Measurements from ENCODE around the gene GOLT1A.
"Not testable (repeated sequence)": the region's sequence is repeated elsewhere in the genome, so short reads cannot be mapped to it uniquely, and the experiment has no call there.

GOLT1A gene

DNA sequence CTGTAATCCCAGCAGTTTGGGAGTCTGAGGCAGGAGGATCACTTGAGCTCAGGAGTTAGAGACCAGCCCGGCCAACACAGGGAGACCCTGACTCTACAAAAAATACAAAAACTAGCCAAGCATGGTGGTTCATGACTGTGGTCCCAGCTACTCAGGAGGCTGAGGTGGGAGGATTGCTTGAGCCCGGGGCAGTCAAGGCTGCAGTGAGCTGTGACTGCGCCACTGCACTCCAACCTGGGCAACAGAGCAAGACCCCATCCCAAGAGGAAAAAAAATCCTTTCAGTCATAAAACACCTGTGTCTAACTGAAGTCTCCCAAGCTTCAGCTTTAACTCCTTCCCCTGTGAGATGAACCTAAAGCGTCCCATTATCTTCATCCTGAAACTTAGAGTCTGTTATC, 33.1 kb upstream of the GOLT1A start:
- no peak for DNase-seq

DNA sequence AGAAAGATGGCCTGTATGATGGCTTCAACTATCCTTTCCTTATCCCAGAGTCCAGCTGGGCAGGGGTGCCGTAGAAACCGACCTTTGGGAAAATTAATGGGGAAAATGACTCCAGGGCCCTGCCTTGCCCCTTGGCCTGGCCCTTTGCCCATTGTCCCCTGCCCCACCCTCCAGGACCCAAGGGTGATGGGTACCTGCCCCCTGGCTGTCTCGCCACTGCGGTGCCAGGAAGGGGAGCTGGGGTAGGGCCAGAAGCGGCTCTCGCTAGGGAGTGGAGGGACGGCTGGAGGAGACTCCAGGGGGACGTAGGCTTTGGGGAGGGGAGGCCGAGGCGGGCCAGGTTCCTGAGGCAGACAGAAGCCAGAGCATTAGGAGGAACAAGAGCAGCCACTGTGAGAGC, 29.1 kb upstream of the GOLT1A start:
- DNase-seq, result no peak

DNA sequence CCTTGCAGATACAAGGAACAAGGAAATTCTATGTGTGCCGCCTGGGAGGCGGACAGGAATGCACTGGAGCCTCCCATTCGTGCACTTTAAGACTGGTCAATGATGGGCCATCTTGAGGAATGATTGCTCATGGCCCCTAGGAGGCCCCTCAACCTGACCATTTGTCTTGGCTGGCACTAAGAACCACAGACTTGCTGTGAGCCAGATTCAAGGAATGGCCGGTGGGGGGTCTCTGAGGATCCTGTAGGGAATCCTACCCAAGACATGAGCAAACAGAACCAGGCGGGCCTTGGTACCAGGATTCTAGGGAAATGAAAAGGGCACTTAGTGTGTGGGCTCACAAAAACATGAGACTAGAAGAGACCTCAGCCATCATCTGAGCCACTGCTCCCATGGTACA, 28.1 kb upstream of the GOLT1A start:
- DNase-seq, result no peak

DNA sequence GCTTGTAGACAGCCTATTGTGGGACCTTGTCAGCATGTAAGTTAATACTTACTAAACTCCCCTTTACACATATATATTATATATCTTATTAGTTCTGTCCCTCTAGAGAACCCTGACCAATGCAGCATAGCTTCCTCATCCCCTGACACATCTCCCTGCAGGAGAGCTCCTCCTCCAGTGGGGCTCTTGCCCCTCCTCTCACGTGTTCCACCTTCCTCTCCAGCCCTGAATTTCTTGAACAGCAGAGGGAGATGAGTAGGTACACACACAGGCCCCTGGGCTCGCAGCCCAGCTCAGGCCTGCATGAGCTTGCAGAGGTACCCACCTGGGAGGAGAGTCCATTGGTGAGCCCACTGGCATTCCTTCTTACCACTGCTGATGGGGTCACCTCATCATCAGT, 27.3 kb upstream of the GOLT1A start:
- no peak for DNase-seq

DNA sequence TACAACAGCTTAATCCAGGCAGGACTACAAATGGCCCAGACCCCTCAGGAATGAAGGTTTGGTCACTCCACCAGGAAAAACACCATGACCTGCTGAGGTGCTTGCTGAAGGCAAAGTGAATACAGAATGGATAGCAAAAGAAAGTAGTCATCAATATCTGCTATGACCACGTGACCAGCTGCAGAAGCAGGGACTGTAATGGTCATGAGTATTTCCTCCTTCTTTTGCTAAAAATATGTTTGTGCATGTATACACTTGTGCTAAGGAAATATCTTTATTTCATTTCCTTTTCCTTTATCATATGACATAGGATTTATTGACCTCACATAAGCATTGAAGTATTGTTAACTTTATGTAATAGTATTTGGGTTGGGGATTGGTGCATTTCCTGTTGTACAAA, 26.4 kb upstream of the GOLT1A start:
- DNase-seq, result no peak

DNA sequence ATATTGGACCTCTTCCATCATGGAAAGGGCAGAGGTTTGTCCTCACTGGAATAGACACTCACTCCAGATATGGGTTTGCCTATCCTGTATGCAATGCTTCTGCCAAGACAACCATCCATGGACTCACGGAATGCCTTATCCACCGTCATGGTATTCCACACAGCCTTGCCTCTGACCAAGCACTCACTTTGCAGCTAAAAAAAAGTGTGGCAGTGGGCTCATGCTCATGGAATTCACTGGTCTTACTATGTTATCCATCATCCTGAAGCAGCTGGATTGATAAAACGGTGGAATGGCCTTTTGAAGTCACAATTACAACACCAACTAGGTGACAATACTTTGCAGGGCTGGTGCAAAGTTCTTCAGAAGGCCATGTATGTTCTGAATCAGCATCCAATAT, 25.6 kb upstream of the GOLT1A start:
- DNase-seq, result not testable (repeated sequence)

DNA sequence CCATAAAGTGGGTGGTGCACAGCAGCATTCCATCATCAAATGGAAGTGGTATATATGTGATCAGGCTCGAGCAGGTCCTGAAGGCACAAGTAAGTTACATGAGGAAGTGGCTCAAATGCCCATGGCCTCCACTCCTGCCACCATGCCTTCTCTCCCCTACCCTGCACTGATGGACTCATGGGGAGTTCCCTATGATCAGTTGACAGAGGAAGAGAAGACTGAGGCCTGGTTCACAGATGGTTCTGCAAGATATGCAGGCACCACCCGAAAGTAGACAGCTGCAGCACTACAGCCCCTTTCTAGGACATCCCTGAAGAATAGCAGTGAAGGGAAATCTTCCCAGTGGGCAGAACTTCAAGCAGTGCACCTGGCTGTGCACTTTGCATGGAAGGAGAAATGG, 24.7 kb upstream of the GOLT1A start:
- DNase-seq, result not testable (repeated sequence)

DNA sequence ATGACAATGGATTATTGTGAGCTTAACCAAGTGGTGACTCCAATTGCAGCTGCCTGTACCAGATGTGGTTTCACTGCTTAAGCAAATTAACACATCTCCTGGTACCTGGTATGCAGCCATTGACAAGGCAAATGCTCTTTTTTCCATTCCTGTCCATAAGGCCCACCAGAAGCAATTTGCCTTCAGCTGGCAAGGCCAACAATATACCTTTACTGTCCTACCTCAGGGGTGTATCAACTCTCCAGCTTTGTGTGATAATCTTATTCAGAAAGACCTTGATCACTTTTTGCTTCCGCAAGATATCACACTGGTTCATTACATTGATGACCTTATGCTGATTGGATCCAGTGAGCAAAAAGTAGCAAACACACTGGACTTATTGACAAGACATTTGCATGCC, 23.7 kb upstream of the GOLT1A start:
- DNase-seq, result not testable (repeated sequence)

DNA sequence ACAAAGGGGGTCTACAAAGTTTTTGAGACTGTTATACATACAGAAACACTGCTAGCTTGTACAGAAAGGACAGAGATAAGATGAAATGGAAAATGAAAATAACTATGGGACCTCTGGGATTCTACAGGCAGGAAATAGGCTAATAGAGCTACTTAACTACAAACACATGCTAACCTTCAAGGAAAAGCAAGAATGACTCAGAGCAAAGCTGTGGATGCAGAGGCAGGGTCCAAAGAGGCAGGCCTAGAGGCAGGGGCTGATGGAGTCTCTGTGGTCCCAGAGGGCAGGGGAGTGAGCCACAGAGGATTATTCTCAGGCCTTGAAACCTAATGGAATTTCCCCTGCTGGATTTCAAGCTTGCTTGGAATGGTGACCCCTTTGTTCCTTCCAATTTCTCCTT, 18.7 kb upstream of the GOLT1A start:
- no peak for DNase-seq

DNA sequence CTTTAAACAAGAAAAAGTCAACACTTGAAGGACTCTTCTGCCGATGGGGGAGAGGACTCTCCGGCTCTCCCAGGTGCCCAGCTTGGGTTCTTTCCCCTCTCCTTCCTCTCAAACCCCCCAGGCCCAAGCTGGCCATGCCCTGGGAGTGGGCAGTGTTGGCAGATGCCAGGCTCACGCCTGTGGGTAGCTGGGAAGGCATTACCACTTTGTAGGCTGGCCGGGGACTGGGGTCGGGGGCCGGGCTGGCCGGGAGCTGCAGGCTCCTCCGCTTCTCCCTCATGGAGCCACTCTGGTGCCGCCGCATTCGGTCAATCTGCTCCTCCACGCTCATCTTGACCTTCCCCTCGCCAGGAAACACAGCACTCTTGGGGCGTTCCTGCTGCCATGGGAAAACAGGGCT, 16.4 kb upstream of the GOLT1A start:
- DNase-seq, result no peak

DNA sequence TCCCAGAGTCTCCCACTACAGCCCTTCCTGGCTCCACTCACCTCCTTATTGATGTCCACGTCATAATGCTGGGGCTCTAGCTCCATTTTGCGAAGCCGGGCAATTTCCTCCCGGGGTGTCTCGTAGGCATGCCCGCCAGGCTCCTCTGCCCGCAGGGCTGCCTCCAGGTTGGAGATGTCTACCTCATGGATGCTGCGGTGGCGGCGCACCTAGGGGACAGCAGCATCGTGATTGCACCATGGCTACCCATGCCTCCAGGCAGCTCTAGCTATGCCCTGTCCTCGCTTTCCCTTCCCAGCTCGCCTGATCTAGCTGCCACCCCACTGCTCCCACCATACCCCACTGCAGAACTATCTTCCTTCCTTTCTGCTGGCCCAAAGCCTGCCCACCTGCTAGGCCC, 15.1 kb upstream of the GOLT1A start:
- DNase-seq, result no peak

DNA sequence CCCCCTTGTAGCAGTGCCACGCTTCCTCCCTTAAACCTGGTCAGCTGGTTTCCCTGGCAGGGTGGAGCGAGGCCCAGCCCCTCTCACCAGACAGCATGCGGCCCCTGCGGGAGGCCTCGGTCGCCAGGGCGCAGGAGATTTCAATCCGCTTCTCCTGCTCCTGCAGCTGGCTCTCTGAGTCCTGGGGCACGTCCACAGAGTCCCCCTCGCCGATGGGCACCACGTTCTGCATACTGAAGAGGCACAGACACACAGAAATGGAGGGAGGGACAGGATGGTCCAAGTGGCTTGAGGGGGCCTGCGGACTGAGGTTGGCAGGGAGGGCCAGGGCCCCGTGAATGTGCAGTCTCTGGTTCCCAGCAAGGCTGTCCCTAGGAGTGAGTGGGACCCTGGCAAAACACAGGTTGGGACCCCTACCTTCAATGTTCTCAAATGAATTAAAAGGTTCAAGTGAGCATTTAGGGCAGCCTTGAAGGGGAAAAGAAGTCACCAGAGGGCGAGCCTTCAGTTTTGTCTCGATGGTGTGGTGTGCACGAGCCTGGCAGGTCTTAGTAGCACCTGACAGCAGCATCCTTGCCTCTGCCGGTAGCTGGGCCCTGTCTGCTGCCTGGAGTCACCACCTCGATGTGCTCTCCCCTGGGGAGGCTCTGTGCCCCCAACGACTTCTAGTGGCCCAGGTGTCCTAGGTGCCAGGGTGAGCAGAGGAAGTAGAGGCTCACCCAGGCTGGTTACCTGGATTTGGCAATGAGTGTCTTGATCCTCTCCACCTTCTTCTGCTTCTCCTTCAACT, 14.4 kb upstream of the GOLT1A start:
- no peak for DNase-seq

DNA sequence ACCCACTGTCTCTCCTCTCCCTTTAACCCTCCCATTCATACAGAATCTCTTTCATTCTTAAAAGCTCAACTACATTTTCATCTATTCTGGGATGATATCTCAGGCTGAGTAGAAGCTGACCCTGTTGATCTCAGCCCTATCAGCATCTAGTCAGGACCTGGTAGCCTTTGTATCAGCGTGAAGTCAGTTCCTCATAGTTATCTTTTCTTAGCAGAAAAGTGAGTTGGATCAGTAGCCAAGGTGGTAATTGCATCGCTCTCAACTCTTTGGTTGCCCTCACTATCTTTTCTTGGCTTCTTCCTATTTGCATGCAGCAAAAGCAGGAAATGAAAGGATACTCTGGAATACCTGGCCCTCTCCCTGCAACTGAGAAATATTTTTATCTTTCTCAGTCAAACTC, 13.6 kb upstream of the GOLT1A start:
- no peak for DNase-seq

DNA sequence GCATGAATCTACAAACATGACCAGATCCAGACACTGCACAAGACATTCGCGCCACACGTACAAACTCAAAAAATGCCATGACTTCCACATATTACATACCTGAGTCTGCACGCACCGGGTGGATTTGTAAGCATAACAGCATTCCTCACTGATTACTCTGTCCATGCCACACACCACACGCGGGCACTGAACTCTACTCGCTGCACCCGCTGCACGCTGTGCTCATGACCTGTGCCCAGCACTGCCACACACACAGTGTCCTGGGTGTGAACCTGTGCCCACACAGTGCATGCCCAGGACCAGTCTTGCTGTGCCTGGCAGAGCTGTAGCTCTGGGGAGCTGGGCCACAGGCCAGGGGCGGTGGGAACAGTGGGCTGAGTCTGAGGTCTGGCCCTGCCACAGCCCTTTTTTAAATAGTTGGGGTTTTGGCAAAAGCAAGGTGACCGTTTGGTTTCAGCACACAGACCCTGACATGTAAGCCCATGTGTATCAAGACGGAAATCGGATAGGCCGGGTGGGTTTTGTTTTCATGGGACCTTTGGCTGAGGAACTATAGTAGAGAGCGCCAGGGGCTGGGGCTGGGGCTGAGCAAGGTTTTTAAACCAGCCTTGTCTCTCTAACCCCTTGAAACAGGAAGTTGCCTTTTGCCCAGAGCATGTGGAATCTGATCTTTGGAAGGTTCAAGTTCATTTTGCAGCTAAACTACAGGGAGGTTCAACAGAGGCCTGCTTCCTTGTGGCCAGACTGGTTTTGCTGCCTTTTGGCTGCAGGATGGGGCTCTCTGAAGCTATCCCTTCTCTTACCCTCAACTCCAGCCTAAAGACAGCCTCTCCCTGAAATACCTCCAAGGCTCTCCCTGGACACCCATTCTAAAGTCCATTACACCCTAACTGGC, 12.3 kb upstream of the GOLT1A start:
- no peak for DNase-seq

DNA sequence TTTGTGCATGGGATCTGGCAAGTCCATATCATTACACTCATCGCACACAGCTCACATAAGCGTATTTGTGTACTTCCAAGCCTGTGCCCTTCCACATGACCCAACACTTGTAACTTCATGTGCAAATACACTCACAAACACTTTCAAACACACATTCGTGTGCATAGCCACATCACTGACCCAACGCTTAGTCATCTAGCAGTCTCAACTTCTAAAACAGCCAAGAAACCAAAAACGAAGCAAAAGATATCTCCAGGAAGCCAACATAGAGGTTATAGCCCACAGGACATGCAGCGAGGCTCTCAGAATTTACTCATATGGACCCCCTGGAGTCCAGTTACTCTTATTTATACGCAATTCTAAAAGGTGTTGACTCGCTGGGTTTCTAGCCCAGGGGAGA, 10.9 kb upstream of the GOLT1A start:
- DNase-seq, result no peak

DNA sequence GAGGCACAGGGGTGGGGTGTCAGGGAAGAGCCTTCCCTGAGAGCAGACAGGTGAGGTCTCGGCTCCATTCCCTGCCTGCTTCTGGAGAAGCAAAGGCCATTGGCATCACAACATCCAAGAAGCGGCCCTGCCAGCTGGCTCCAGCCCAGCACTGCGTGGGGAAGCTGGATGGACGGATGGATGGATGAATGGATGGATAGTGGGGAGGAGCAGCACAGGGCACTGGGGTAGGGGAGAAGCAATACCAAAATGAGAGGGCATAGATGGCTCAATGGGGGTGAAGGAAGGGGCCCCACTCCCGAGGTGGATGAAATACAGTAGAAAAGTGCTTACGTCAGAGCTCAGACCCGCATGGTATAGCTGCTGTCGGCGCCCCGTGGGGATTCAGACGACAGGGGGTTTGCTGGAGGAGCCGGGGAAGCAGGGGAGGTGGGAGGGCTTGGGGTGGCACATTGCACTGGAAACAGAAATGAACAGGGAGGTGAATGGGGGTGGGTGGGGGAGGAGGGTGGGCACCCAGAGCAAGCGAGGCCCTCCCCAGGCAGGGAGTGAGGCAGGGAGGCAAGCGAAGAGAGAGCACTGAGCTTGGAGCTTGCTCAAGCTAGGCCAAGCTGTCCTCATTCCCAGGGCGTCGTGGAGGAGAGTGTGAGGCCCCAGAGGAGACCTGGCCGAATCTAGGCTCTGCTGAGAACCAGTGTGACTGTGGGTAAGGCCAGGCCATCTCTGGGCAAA, 9.5 kb upstream of the GOLT1A start:
- no peak for DNase-seq

DNA sequence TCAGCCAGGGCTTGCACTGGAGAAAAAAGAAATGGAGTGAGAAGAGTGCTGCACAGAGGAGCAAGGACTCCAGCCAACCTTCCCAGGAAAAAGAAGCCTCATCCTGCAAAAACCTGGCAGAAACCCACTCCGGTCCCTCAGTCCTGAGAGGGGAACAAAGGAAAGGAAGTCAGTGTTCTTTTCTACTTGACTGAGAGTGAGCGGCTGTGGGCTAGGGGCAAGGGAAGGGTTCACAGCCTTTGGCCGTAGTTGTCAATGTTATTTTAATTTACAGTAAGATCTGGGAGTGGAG, 8.9 kb upstream of the GOLT1A start:
- no peak for DNase-seq

DNA sequence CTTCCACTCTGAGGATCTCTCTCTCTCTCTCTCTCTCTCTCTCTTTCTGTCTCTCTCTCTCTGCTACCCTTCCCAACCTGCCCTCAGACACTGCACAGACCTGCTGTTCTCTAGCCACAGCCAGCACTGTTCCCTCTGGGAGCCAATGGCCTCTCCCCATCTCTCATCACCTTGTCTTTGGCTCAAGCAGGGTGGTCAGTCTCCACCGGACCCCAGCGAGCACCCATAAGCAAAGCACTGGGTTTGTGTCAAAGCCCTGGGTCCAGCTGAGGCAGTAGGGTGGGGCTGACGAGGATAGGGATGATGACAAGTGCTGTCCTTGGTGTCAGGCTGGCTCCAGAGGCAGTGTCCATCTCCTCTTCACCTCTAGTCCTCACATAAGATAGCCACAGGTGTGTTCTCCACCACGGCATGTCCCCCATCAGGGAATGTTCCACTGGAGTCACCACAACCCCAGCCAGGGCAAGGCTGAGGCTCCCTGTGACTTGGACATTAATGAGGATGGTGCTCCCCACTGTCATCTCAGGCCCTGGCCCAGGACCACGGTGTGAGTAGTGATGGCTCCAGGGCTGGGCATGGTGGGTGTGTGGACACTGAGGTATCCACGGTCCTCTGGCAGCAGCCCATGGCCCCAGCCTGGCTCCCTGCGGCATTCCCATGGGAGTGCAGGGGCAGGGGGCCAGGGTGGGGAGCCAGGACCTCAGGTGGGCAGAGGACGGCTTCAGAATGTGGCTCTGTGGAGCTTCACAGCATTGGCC, 8.4 kb upstream of the GOLT1A start:
- DNase-seq, result no peak

DNA sequence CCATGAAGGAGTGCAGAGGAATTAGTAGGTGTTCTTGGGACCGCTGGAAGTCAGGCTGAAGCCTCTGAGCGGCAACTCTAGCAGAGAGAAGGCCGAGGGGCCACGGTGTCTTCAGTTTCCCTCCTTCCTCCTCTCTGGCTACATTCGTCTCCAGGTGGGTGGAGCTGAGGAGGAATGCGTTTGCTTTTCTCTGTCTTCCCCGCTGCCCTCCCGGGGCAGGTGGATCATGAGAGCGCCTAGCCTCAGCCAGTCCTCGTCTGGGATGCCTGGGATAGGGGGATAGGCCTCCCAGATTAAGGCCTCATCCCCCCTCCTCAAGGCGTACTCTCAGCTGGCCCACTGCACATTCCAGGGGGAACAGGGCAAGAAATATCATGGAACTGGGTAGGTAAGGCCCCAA, 7.5 kb upstream of the GOLT1A start:
- DNase-seq, result no peak

DNA sequence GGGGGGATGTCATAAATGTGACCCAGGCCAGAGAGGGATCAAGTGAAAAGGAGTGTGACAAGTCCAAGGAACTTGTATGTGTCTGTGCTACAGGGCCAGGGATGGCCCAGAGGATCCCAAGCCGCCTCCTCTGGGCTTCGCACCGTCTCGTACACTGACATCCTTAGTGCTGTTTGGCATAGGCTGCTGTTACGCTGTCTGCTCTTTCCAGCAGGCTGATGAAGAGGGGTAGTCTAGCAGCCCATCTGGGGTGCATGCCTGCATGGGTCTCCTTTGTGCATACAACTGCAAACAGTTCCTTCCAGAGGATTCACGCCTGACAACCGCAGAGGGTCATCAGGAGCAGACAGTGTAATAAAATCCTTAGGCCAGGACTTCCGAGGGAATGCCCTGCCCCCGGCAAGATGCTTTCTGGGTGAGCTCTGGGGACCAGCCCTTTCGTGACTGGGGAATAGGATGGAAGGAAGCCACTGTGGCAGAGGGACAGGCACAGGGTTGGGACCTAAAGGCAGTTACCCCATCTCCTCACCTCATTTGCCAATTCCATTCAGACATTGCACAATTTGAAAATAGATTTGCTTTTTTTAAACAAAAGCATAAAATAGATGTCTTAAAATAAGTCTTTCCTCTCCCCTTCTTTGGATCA, 6.3 kb upstream of the GOLT1A start:
- DNase-seq, result no peak

DNA sequence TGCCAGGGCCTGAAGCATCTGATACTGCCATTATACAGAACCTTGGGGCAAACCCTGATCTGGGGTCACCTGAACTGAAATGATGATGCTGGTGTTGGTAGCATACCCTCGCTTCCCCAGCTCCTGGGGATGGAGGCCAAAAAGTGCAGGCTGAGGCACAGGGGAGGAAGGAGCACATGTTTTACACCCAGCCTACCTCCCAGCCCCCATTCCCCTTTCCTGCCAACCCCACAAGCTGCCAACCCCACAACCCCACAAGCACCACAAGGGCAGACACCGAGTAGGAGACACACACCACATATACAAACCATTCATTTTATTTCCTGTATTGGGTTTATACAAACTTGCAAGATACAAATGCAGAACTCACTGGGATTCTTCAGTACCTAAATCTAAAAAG, 4.8 kb upstream of the GOLT1A start:
- no peak for DNase-seq

DNA sequence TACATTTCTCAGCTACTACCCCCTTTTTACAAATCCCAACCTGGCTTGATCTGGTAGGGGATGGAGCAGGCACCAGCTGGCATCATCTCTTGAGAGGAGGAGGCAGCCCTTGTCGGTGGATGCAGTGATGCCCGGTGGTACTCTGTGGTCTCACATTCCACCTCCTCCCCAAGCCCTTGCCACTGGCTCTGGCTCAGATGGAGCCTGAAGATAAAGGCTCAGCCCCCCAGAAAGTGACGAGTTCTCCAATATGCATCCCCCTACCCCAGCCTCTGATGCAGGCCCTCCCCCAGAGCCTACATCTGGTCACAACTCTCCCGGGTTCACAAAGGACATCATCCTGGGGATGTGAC, 3.8 kb upstream of the GOLT1A start:
- no peak for DNase-seq
